A673 (cell line): Measurements from ENCODE around the gene HDGFL3.

Experiments used
- CTCF ChIP-seq: fragments of 300-800, 200-600 bp; sonication (generic); conservative IDR thresholded peaks from 2 replicates; pipeline ENCODE4 v1.5.1; 2017; ENCODE audit warnings: low read depth, mild to moderate bottlenecking, antibody characterized with exemption, low read length, moderate library complexity, mixed read lengths
- EZH2 ChIP-seq: fragments of 200-600 bp; sonication (generic); IDR thresholded peaks from 2 replicates; pipeline ENCODE4 v1.6.1; 2017; ENCODE audit warnings: borderline replicate concordance, low read depth, mild to moderate bottlenecking, mixed read lengths, antibody characterized with exemption, low read length; ENCODE audit not compliant: poor library complexity, severe bottlenecking

DNA sequence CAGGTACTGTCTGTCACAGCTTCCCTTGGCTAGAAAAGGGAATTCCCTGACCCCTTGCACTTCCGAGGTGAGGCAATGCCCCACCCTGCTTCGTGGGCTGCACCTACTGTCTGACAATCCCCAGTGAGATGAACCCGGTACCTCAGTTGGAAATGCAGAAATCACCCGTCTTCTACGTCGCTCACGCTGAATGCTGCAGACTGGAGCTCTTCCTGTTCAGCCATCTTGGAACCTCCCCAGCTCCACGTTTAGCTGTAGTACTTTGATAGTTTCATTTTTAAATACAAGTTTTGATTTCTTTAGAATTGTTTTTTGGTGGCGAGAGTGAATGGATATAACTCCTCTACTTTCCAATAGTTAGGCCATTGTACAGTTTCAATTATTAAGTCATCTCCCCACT, 17.8 kb upstream of the HDGFL3 start:
- no peak for TF ChIP-seq CTCF
- no peak for TF ChIP-seq EZH2
